ENCODE measurements around the gene ABCF3.

DNA sequence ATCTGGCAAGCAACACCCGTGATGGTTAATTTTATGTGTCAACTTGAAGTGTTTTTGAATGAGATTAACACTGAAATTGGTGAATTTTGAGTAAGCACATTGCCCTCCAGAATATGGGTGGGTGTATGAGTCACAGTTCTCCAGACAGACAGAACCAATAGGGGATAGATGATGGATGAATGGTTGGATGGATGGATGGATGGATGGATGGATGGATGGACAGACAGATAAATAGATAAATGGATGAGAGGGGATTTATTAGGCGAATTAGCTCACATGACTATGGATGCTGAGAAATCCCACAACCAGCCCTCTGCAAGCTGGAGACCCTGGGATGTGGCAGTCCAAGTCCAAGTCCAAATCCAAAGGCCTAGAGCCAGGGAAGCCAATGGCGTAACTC, 37.9 kb downstream of the ABCF3 start:
- TF ChIP-seq POLR2A (IDR thresholded peaks at IDR 0.05; ENCODE audit: low read depth, low read length) (no peak), POLR2AphosphoS5 (IDR thresholded peaks at IDR 0.05; ENCODE audit: low read depth, low read length) (no peak), SPI1 (IDR thresholded peaks at IDR 0.05; ENCODE audit: low read depth, low read length) (no peak), TAF1 (IDR thresholded peaks at IDR 0.05; ENCODE audit: low read depth, low read length) (no peak), POU2F2 (IDR thresholded peaks at IDR 0.05; ENCODE audit: low read depth, low read length) (no peak), PAX5 (IDR thresholded peaks at IDR 0.05; ENCODE audit: insufficient read depth, low read length, severe bottlenecking) (no peak)

All from GM12891 (cell line).